Caki2 (cell line): ENCODE data around the gene ASL. TPM values are rescaled to one million over a fixed set of nuclear protein-coding genes. Genes with fewer than 3 reads are reported as not detected.
"Not testable (repeated sequence)": the region's sequence is repeated elsewhere in the genome, so short reads cannot be mapped to it uniquely, and the experiment has no call there.

ENCODE experiments used
- DNase-seq: peaks from one replicate; pipeline ENCODE4 v3.0.0-alpha.2; 2015; ENCODE audit warnings: low read depth
- in situ Hi-C: cut with HindIII; loops from 2 replicates; pipeline ENCODE4 v1.10.0; 2016; ENCODE audit warnings: low sequenced_read_pairs, low pct_unique_long_range_greater_than_20kb, mixed read lengths
- total RNA-seq: library from RNA; depleted of rRNA; stranded (reverse); fragments of >200 nt; shearing (Covaris generic); gene quantifications from 2 replicates; pipeline ENCODE4 v1.2.3, GENCODE V29; 2014; ENCODE audit warnings: low replicate concordance

ASL gene
- total RNA-seq, 1 experiment from 2014 or later = 85.7 TPM

GRCh38 chr7:66069732-66070131, 5.9 kb upstream of the ASL start:
- DNase-seq = no peak
- in situ Hi-C loops = no loop called here

GRCh38 chr7:66070222-66070621, 5.4 kb upstream of the ASL start:
- in situ Hi-C loops = no loop called here
- no peak for DNase-seq

- in situ Hi-C loops = not testable (repeated sequence)
Measured at GRCh38 chr7:66072208-66072607, 3.4 kb upstream of the ASL start.

GRCh38 chr7:66076462-66077329, 1.1 kb downstream of the ASL start:
- no peak for DNase-seq
- in situ Hi-C loops = no loop called here

More at GRCh38 chr7:66072208-66072607, 3.4 kb upstream of the ASL start:
- not testable (repeated sequence) for DNase-seq

- in situ Hi-C loops = no loop called here
- DNase-seq = no peak
Measured at GRCh38 chr7:66078067-66078466, 2.4 kb downstream of the ASL start.

GRCh38 chr7:66082083-66082482, 6.5 kb downstream of the ASL start:
- DNase-seq = no peak
- in situ Hi-C loops = no loop called here

GRCh38 chr7:66082886-66083415, 7.3 kb downstream of the ASL start:
- in situ Hi-C loops = no loop called here
- DNase-seq = no peak

- in situ Hi-C loops = no loop called here
- no peak for DNase-seq
Measured at GRCh38 chr7:66083677-66084076, 8.1 kb downstream of the ASL start.

- no peak for DNase-seq
- in situ Hi-C loops = no loop called here
Measured at GRCh38 chr7:66088861-66089838, 13.5 kb downstream of the ASL start.

- in situ Hi-C loops = no loop called here
- DNase-seq = no peak
Measured at GRCh38 chr7:66092654-66093053, 17.0 kb downstream of the ASL start.

- in situ Hi-C loops = no loop called here
- no peak for DNase-seq
Measured at GRCh38 chr7:66095010-66095409, 19.4 kb downstream of the ASL start.

- in situ Hi-C loops = no loop called here
- DNase-seq = no peak
Measured at GRCh38 chr7:66099232-66099550, 23.6 kb downstream of the ASL start.

GRCh38 chr7:66099551-66100407, 24.2 kb downstream of the ASL start:
- DNase-seq = peak; percentile 96
- in situ Hi-C loops = no loop called here

- in situ Hi-C loops = no loop called here
- peak; percentile 20 for DNase-seq
Measured at GRCh38 chr7:66100408-66101050, 24.9 kb downstream of the ASL start.

GRCh38 chr7:66102168-66102567, 26.5 kb downstream of the ASL start:
- DNase-seq, in situ Hi-C loops: not testable (repeated sequence)

- in situ Hi-C loops, DNase-seq: not testable (repeated sequence)
Measured at GRCh38 chr7:66103994-66104393, 28.4 kb downstream of the ASL start.

GRCh38 chr7:66105263-66105748, 29.7 kb downstream of the ASL start:
- DNase-seq = peak; percentile 59
- in situ Hi-C loops = no loop called here
